Prostate gland (tissue), 2 donors: ENCODE data around the gene VPS41.

Experiments used
- POLR2A ChIP-seq: fragments of 450-650 bp; IDR thresholded peaks from one replicate; pipeline ENCODE4 v1.6.1; 2016; ENCODE audit warnings: antibody characterized with exemption, mild to moderate bottlenecking
- TF ChIP-seq, protein P1 (sequence below), 4 experiments: fragments of 200-600 bp in 2 of 4; fragments of 450-650 bp in 2 of 4; sonication (generic) in 2 of 4; IDR thresholded peaks; 1 replicate in 3 of 4; 2 replicates in 1 of 4; pipeline ENCODE4 v1.5.1; 2016 to 2019; ENCODE audit warnings: antibody characterized with exemption in 4 of 4, mild to moderate bottlenecking in 2 of 4, moderate library complexity in 2 of 4

DNA sequence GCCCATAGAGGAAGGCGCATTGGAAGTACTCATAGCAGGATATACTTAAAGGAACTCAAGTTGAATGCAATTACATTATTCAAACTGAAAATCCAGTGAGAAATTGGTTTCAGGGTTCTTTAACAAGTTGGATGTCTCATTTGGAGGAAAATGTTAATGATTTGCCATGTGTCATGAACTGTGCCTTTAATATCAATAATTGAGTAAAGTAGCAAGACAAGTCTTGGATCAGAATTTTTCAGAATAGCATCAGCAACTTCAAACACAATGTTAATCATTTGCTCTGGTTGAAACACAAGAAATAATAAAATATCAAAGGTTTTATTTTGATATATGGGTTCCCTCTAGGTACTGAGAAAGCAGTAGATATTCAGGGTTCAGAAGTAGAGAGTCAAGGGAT, 44.2 kb upstream of the VPS41 start:
- no peak for TF ChIP-seq POLR2A
- TF ChIP-seq, protein P1, sequence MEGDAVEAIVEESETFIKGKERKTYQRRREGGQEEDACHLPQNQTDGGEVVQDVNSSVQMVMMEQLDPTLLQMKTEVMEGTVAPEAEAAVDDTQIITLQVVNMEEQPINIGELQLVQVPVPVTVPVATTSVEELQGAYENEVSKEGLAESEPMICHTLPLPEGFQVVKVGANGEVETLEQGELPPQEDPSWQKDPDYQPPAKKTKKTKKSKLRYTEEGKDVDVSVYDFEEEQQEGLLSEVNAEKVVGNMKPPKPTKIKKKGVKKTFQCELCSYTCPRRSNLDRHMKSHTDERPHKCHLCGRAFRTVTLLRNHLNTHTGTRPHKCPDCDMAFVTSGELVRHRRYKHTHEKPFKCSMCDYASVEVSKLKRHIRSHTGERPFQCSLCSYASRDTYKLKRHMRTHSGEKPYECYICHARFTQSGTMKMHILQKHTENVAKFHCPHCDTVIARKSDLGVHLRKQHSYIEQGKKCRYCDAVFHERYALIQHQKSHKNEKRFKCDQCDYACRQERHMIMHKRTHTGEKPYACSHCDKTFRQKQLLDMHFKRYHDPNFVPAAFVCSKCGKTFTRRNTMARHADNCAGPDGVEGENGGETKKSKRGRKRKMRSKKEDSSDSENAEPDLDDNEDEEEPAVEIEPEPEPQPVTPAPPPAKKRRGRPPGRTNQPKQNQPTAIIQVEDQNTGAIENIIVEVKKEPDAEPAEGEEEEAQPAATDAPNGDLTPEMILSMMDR (IDR thresholded peaks at IDR 0.05), result no peak
